C1 segment of cervical spinal cord (tissue), 14 donors: ENCODE measurements around the gene CALY.
A peak's percentile ranks its signal among the peaks of the same experiment; 100 is the strongest.
"Not testable (repeated sequence)": the region's sequence is repeated elsewhere in the genome, so short reads cannot be mapped to it uniquely, and the experiment has no call there.

Experiments
- DNase-seq, 14 donors: peaks; one replicate each; lab custom pipeline; 2025; lab: John Stamatoyannopoulos, UW

Gene CALY

DNA sequence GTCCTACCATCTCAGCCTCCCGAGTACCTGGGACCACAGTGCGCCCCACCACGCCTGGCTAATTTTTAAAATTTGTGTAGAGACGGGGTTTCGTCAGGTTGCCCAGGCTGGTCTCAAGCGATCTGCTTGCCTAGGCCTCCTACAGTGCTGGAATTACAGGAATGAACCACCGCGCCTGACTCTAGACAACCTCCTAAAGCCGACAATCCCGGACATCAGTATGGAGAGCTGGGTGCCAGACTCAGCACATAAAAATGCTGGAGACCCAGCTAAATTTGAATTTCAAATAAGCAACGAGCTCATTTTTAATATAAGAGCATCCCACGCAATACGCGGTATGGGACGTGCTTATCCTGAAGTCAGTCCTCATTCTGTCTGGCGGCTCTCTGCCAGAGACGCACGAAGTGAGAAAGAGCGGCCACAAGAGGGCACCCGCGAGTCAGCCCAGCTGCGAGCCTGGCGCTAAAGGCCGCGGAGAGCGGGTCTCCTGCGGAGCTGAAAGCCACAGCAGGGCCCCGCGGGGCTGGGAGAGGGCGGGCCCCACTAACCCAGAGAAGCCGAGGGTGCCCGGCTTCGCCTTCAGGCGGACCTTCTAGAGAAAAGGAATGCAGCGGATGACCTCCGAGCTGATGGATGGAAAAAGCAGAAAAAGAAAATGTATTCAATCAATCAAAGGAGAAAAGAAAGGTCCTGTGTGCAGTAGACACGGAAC, 7.0 kb downstream of the CALY start:
- peak in 12 of 14 donors; percentile 15 to 80 (median 70) for DNase-seq

DNA sequence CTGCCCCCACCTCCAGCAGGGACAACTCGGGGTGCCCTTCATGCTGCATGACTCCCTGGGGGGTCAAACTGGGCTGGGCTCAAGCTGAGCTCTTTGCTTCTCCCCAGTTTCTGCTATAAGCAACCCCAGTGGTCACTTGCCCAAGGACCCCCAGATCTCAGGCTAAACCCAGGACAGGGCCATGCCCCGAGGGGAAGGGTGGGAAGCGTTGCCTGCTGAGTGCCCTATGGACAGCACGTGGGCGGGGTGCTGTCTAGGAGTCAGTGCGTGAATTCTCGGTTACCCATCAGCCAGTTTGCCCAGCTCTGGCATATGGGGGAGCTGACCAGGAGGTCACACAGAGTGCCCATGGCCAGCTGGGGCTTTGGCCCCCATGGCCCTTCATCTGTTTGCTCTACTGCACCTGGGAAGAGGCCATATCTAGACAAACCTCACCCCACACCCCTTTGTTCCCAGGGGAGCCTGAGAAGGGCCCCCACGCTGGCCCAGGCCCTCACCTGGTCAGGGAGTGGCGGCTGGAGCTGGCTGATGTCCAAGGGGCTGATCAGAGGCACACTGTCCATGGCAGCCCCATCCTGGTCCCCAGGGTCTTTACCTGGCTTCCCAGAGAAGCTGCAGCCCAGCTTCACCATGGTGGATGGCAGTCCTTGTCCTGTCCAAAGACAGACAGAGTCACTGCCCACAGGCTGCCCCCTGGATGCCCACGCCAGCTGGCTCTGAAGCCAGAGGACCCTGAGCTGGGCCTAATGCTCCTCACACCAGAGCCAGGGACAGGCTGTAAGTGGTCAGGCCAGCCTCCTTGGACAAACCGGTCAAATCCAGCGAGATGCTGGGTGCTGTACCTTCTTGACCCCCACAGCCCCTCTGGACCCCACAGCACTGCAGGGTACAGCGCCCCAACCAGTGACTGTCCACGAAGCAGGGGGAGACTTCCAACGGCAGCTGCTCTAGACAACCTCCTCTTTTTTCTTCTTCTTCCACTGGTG, 8.0 kb downstream of the CALY start:
- no peak for DNase-seq

DNA sequence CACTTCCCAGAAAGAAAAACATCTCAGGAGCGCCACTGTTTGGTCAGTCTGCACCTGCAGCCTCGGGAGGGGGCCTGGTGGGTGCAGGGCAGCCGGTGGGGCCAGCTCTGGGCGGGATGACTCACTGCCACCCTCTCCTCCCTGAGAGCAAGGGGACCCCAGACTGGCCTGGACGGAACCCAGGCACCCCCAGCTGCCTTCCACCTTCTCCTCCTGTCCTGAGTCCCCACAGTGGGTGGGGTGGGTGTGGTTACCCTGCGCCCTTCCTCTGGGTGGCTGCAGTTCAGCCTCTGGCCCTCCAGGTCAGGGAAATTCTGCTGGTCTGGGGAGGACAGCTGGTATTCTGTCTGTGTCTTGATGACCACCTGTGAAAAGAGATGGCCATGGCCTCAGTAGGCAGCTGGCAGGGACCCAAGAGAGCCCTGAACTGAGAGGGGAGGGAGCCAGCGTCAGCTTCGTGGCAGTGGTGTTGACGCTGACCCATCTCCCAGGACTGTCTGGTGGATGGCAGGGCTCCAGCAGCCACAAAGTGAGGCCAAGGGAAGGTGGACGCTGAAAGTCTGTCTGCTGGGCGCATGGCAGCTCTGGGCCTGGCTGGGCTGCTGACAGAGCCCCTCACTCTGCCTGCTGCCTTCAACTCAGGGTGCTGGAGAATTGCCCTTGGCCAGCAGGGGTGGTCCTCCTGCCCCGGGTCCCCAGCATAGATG, 8.9 kb downstream of the CALY start:
- DNase-seq, result peak in 1 of 14 donors; percentile 39

DNA sequence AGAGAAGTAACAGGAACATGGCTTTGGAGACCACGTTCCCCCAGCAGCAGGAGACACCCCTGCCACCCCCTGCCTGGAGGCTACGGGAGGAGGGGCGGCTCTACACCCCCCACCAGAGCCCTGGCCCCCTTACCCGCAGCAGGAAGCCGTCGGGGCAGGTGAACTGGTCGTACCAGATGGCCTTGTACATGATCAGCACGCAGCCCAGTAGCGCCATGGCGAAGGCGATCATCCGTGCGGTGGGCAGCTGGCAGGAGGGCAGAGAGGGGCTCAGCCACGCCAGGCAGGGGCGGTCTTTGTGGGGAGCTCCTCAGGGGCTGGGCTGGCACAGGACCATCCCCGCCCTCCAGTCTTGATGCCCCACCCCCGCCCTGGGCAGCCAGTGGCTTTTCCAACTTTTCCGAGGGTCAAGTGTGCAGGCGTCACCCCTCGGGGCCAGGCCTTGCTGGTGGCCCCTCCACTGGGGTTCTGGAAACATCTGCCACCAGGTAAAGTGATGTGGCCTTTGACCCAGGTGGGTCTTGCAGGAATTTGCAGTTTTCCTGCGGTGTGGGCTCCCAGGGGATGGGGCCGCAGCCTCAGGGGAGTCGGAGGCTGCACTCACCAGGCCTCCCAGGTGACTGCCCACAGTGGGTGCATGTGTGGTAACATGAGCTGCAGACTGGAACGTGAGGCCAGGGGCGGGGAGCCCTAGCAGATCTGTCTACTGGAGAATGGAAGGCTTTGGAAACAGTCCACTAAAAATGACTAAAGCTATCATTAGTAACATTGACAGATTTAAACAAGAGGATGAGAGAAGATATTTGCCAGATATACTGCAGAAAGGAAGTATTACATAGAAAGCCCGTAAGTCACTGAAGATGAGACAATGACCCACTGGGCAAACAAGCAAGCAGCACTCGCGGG, 9.7 kb downstream of the CALY start:
- no peak for DNase-seq

DNA sequence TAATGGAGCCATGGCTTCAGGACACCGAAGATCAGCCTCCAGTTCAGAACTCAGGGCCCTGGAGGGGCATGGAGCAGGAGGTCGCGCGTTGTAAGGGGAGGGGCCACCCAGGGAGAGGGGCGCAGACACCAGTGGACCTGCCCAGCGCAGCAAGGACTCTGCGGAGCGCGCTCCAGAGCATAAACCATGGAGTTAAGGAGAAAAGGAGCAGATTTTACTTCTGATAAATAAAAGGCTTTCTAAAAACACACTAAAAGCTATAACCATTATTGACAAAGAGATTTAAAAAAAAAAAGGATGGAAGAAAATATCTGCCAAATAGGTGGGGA, 10.5 kb downstream of the CALY start:
- DNase-seq, result peak in 1 of 14 donors; percentile 27

DNA sequence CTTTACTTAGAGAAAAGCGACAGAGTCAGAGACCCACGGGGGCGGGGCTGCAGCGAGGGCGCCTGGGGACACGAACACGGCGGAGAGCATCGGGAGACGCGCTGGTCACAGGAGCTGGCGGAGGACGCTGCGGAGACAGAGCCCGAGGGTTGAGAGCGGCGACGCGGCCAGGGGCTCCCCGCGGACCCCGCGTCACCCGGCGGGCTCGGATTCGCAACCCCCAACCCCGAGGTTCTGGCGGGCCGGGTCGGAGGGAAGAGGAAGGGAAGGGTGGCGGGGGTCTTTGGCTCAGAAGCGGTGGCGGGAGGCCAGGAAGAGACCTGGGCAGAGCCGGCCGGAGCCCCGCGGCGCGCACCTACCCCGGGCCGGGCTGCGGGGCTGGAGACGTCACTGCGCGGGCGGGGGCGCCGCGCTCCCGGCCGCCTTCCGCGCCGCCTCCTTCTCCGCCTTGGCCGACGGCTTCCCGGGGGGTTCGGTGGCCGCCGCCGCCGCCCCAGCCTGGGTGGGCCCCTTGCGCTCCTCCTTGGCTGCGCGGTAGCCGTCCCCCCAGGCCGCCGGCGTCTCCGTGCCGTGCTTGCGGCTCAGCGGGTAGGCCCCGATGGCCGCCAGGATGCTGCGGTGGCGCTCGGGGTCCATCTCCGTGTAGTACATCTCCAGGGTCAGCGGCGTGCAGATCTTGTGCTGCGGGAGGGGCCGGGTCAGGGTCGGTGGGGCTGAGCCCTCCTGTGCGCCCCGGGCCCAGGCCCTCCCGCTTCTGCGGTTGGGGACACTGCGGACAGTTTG, 11.1 kb downstream of the CALY start:
- DNase-seq, result no peak

DNA sequence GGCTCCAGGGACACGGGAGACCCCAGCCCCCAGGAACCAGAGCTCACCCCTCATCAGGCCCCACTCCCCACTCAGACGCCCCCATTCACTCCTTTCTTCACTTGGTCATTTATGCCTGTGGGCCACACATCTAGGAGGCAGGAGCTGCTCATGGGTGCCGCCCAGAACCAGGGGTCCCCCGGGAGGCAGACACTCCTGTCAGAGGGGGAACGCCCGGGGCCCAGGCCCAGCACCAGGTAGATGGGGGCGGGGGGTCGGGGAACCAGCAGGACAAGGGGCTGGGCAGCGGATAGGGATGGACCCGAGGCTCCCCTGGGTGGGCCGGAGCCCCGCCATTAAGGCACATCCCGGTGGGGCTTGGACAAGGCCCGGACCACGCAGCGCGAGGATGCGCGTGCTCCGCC, 11.8 kb downstream of the CALY start:
- DNase-seq, result no peak

DNA sequence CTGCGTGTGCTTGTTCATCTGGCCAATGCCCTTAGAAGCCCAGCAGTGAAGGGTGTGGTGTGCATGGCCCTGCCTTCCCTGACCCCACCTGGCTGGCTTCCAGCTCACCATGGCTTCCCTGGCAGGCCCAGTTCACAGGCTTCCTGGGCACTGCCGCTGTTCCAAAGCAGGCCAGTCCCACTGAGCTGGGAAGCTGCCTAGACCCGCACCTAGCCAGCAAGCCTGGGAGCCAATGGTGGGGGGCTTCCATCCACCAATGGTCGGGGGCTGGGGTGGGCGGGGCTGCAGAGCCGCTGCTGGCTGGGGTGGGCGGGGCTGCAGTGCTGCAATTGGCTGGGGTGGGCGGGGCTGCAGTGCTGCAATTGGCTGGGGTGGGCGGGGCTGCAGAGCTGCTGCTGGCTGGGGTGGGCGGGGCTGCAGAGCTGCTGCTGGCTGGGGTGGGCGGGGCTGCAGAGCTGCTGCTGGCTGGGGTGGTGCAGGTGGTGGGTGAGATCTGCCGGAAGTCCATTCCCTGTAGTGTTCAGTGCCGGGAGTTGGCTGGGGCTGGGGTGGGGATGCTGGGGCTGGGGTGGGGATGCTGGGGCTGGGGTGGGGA, 12.4 kb downstream of the CALY start:
- DNase-seq, result peak in 2 of 14 donors; percentile 21 to 22

DNA sequence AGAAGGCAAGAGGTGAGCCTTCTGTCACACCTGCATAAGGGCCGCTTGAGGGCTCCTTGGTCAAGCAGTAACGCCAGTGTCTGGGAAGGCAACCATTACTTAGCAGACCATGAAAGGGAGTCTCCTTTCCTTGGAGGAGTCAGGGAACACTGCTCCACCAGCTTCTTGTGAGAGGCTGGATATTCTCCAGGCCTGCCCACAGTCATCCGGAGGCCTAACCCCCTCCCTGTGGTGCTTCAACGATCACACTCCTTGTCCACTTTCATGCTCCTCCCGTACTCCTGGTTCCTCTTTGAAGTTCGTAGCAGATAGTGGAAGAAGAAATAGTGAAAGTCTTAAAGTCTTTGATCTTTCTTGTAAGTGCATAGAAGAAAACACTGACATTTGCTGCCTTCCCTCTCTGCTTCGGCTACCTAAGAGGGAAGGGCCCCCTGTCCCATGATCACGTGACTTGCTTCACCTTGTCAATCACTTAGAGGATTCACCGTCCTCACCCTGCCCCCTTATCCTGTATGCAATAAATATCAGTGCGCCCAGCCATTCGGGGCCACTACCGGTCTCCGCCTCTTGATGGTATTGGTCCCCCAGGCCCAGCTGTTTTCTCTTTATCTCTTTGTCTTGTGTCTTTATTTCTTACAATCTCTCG, 14.5 kb downstream of the CALY start:
- not testable (repeated sequence) for DNase-seq

DNA sequence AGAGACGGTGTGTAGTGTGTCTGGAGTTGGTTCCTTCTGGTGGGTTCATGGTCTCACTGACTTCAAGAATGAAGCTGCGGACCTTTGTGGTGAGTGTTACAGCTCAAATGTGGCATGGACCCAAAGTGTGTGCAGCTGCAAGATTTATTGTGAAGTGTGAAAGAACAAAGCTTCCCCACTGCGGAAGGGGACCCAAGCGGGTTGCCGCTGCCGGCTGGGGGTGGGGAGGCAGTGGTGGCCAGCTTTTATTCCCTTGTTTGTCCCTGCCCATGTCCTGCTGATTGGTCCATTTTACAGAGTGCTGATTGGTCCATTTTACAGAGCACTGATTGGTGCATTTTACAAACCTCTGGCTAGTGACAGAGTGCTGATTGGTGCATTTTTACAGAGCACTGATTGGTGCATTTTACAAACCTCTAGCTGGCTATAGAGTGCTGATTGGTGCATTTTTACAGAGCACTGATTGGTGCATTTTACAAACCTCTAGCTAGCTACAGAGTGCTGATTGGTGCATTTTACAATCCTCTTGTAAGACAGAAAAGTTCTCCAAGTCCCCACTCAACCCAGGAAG, 15.8 kb downstream of the CALY start:
- not testable (repeated sequence) for DNase-seq

DNA sequence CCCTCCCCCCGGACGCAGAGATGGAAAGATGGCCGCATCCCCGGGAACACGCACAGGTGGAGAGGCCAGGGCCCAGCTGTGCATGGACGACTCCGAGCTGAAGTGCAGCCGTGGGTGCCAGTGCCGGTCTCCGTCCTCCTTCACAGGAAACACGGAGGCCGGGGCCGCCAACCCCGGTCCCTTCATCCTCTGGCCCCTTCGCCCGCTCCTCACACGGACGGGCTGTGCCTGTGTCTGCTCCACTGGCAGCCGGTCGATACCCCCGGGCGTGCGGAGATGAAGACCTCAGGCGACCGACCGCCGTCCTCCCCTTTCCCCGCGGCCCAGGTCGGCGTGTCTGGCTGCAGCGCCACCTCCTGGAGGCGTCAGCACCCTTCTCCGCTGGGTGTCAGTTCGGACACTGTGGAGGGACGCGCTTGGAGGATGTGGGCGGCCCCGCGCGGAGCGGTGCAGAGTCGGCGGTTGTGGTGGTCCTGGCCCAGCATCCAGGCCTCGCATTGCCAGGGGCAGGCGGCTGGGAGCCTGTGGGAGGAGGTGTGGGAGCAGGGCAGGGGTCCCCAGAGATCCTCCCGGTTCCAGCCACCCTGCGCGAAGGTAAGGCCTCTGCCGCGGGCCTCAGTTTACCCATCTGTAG, 18.1 kb downstream of the CALY start:
- DNase-seq, result peak in 4 of 14 donors; percentile 24 to 42 (median 39)

DNA sequence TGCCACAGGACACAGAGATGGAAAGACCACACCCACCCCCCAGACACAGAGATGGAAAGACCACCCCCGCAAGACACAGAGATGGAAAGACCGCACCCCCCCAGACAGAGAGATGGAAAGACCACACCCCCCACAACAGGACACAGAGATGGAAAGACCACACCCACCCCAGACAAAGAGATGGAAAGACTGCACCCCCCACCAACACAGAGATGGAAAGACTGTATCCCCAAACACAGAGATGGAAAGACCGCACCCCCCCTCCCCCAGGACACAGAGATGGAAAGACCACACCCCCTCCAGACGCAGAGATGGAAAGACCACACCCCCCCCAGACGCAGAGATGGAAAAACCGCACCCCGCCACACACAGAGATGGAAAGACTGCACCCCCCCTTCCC, 20.0 kb downstream of the CALY start:
- DNase-seq, result no peak

DNA sequence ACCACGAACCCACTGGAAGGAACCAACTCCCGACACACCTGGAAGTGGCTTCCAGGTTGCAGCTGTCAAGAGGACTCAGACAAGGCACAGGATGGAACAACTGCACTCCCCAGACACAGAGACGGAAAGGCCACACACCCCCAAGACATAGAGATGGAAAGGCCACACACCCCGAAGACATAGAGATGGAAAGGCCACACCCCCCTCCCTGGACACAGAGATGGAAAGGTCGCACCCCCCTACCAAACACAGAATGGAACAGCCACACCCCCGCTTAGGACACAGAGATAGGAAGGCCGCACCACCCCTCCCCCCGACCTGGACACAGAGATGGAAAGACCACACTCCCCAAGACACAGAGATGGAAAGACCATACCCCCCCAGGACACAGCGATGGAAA, 20.4 kb downstream of the CALY start:
- DNase-seq, result no peak

DNA sequence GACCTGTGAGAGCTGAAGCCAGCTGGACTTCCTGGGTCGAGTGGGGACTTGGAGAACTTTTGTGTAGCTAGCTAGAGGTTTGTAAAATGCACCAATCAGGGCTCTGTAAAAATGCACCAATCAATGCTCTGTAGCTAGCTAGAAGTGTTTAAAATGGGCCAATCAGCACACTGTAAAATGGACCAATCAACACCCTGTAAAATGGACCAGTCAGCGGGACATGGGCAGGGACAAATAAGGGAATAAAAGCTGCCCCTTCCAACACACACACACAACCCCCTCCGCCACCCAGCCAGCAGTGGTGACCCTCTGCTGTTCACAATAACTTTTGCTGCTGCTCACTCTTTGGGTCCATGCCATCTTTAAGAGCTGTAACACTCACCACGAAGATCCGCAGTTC, 20.8 kb downstream of the CALY start:
- DNase-seq, result no peak

DNA sequence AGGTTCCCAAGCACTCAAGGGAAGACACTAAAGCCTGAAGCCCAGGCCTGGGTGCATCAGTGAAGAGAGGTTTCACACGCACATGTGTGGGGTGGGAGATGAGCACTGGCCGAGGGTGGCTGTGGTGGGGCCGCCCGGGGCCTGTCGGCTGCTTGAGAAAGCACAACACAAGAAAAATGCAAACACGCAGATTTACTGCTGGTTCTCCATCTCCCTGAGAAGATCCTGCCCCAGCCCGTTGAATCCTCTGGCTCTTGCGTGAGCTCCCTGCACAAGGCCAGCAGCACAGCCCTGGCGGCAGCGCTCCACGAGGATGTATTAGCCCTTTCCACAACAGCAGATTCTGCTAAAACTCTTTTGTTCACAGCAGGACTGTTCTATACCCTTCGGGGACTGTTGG, 21.8 kb downstream of the CALY start:
- DNase-seq, result no peak

DNA sequence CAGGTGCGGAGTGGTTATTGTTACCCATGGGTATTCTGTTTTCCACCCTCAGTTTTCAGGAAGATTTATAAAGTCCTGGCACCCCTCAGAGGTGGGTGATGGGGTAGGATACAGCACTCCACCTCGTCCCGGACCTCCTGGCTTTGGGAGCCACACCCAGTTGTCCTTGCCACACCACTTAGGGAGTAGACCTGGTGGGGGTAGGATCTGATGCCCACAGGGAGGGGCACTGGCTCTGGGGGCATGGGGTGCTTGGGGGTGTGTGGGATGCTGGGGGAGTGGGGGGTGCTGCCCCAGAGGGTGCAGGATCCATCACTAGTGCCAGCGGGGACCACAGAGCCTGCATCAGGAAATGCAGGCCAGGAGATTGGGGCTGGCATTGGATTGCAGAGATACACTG, 23.5 kb downstream of the CALY start:
- DNase-seq, result no peak

DNA sequence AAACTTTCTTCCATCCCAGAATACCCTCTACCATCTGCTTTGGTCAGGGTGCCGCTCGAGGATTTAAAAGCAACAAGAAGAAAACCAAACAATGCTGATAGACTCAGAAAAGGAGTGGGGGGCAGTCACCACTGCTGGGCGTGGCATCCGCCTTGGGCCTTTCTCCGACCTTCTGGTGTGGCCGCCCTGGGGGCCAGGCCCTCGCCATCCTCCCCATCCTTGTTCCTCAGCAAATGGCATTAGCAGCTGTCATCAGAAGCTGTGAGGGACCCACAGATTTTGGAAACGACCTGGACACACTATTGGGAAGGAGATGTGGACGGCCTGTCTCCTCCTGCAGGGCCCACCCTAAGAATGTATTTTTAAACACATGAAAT, 23.9 kb downstream of the CALY start:
- DNase-seq, result no peak

DNA sequence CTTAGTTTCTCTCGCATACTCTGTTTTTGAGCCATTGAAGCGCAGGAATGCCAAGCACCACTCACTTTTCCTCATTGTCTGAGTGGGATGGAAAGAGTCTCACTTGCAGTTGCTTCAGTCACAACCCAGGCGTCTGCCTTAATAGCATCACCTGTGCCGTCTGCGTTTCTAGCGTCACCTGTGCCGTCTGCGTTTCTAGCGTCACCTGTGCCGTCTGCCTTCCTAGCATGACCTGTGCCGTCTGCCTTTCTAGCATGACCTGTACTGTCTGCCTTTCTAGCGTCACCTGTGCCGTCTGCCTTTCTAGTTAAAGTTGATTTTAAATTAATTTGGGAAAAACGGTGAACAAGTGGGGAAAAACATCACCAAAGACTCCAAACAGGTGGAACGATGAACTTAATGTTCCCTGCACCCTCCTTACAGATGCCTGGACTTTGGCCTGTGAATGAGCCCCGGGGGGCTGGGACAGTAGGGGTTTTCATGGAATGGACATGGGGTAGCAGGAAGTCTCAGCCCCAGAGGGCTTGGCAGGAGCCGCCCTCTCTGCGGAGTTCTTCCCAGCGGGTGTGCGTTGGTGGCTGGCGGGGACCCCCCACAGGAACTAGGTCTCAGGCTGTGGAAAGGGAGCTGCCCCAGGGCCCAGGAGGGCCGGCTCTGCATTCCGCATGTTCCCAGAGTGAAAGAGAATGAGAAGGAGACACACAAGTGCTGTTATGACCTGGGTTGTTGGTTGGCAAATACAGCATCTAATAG, 24.5 kb downstream of the CALY start:
- DNase-seq, result no peak
